HEK293T (cell line): ENCODE results near the gene POPDC2.

Experiments used
- ARNT ChIP-seq: fragments of 450-650 bp; IDR thresholded peaks from 2 replicates; pipeline ENCODE4 v1.6.1; 2017; ENCODE audit warnings: mild to moderate bottlenecking
- BHLHE40 ChIP-seq: fragments of 450-650 bp; IDR thresholded peaks from 2 replicates; pipeline ENCODE4 v1.6.1; 2016; ENCODE audit warnings: mild to moderate bottlenecking, moderate library complexity, borderline replicate concordance
- FOXM1 ChIP-seq: fragments of 450-650 bp; IDR thresholded peaks from 2 replicates; pipeline ENCODE4 v1.6.1; 2017; ENCODE audit warnings: mild to moderate bottlenecking, borderline replicate concordance
- HDGF ChIP-seq: fragments of 450-650 bp; IDR thresholded peaks from 2 replicates; pipeline ENCODE4 v1.6.1; 2017; ENCODE audit warnings: antibody characterized with exemption, borderline replicate concordance
- SP1 ChIP-seq: fragments of 450-650 bp; IDR thresholded peaks from 2 replicates; pipeline ENCODE4 v1.6.1; 2017
- SUZ12 ChIP-seq: fragments of 450-650 bp; IDR thresholded peaks from 2 replicates; pipeline ENCODE4 v1.6.1; 2016; ENCODE audit warnings: mild to moderate bottlenecking
- TARDBP ChIP-seq: fragments of 450-650 bp; IDR thresholded peaks from 2 replicates; pipeline ENCODE4 v1.6.1; 2016
- TF ChIP-seq, protein P1 (sequence below): fragments of 450-650 bp; IDR thresholded peaks from 2 replicates; pipeline ENCODE4 v1.6.1; 2016

GRCh38 chr3:119647171-119647570 is 13.2 kb downstream of the POPDC2 start:
- TF ChIP-seq FOXM1 (no peak), SUZ12 (no peak), HDGF (no peak), SP1 (no peak), BHLHE40 (no peak), ARNT (no peak), TARDBP (no peak)
- TF ChIP-seq, protein P1, sequence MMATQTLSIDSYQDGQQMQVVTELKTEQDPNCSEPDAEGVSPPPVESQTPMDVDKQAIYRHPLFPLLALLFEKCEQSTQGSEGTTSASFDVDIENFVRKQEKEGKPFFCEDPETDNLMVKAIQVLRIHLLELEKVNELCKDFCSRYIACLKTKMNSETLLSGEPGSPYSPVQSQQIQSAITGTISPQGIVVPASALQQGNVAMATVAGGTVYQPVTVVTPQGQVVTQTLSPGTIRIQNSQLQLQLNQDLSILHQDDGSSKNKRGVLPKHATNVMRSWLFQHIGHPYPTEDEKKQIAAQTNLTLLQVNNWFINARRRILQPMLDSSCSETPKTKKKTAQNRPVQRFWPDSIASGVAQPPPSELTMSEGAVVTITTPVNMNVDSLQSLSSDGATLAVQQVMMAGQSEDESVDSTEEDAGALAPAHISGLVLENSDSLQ = no peak
